ENCODE results near the gene SLC35E2B. TPM values are rescaled to one million over a fixed set of nuclear protein-coding genes. Genes with fewer than 3 reads are reported as not detected.
"Not testable (repeated sequence)": the region's sequence is repeated elsewhere in the genome, so short reads cannot be mapped to it uniquely, and the experiment has no call there.

Gene SLC35E2B
- polyA plus RNA-seq (2013, experiment 1 of 2): 29.7 TPM
- polyA plus RNA-seq (2013, experiment 2 of 2): 29.4 TPM

- H3K23ac ChIP-seq (ENCODE audit: low read length in 2 of 2); H2AK5ac ChIP-seq (ENCODE audit: low read length, severe bottlenecking); H3K14ac ChIP-seq (ENCODE audit: low read length in 2 of 2); H3K4me1 ChIP-seq (ENCODE audit: control insufficient read depth, insufficient read depth, low read depth, low read length); H3K36me3 ChIP-seq (ENCODE audit: control insufficient read depth in 1 of 2, insufficient read depth in 2 of 2, low read depth in 1 of 2, low read length in 2 of 2); H4K91ac ChIP-seq (ENCODE audit: low read length); H3K9me3 ChIP-seq (ENCODE audit: control insufficient read depth, low read length); H3K79me1 ChIP-seq (replicated peaks; ENCODE audit: low read length, poor library complexity, severe bottlenecking); H3K4me2 ChIP-seq (ENCODE audit: low read length, poor library complexity, severe bottlenecking); H2BK12ac ChIP-seq (ENCODE audit: low read length in 2 of 2); H3K18ac ChIP-seq (ENCODE audit: low read depth in 1 of 2, low read length in 2 of 2); H2BK15ac ChIP-seq (ENCODE audit: low read depth, poor library complexity, severe bottlenecking); H3K27me3 ChIP-seq (ENCODE audit: control insufficient read depth in 1 of 2, insufficient read depth in 1 of 2, low read length in 2 of 2); H2AFZ ChIP-seq (ENCODE audit: low read depth, low read length); H3K4ac ChIP-seq (ENCODE audit: low read depth in 1 of 2, low read length in 2 of 2); H2BK120ac ChIP-seq (ENCODE audit: low read depth, low read length); H4K8ac ChIP-seq (ENCODE audit: low read length): not testable (repeated sequence)
- peak within 1 kb of the TSS; percentile 77 for H3K9ac ChIP-seq (ENCODE audit: low read length)
- peak within 1 kb of the TSS; percentile 60 to 63 for H3K4me3 ChIP-seq (ENCODE audit: insufficient read depth in 1 of 2, low read depth in 1 of 2, low read length in 2 of 2)
- DNase-seq: peak; percentile 88
- no CpG with 5 or more reads among the region's 98 CpGs for WGBS
- peak within 1 kb of the TSS; percentile 44 for H2BK5ac ChIP-seq (ENCODE audit: low read depth, low read length, poor library complexity, severe bottlenecking)
- peak within 1 kb of the TSS; percentile 90 for H3K27ac ChIP-seq (ENCODE audit: low read length, poor library complexity, severe bottlenecking)
Measured at GRCh38 chr1:1692714-1693647, at the start of gene SLC35E2B. TSS of gene SLC35E2B (minus strand) at chr1:1692795. CDS start at chr1:1676699, 16,096 bp downstream.

DNA sequence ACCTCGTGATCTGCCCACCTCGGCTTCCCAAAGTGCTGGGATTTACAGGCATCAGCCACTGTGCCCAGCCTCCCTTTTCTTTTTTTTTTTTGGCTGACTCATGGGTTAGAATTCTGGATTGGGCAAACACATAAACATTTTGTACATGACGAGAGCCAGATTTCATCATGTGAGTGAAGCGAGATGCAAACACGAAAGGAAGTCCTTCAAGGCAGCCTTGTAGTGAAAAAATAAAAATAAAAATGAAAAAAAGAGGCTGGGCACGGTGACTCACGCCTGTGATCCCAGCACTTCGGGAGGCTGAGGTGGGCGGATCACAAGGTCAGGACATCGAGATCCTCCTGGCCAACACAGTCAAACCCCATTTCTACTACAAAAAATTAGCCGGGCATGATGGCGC, 48.4 kb upstream of the SLC35E2B start:
- H3K4ac ChIP-seq (ENCODE audit: low read depth in 1 of 2, low read length in 2 of 2); H3K4me1 ChIP-seq (ENCODE audit: control insufficient read depth, insufficient read depth, low read depth, low read length); H4K8ac ChIP-seq (ENCODE audit: low read length); H2AFZ ChIP-seq (ENCODE audit: low read depth, low read length); H2BK120ac ChIP-seq (ENCODE audit: low read depth, low read length); H3K27me3 ChIP-seq (ENCODE audit: control insufficient read depth in 1 of 2, insufficient read depth in 1 of 2, low read length in 2 of 2); H3K23ac ChIP-seq (ENCODE audit: low read length in 2 of 2); H2AK5ac ChIP-seq (ENCODE audit: low read length, severe bottlenecking); H3K14ac ChIP-seq (ENCODE audit: low read length in 2 of 2); H4K91ac ChIP-seq (ENCODE audit: low read length); H3K9ac ChIP-seq (ENCODE audit: low read length); H3K79me1 ChIP-seq (replicated peaks; ENCODE audit: low read length, poor library complexity, severe bottlenecking); H3K27ac ChIP-seq (ENCODE audit: low read length, poor library complexity, severe bottlenecking); H2BK12ac ChIP-seq (ENCODE audit: low read length in 2 of 2); H2BK15ac ChIP-seq (ENCODE audit: low read depth, poor library complexity, severe bottlenecking); H3K9me3 ChIP-seq (ENCODE audit: control insufficient read depth, low read length); H3K4me3 ChIP-seq (ENCODE audit: insufficient read depth in 1 of 2, low read depth in 1 of 2, low read length in 2 of 2); H2BK5ac ChIP-seq (ENCODE audit: low read depth, low read length, poor library complexity, severe bottlenecking); H3K4me2 ChIP-seq (ENCODE audit: low read length, poor library complexity, severe bottlenecking); H3K18ac ChIP-seq (ENCODE audit: low read depth in 1 of 2, low read length in 2 of 2): not testable (repeated sequence)
- peaks cover 7 to 14% of the 10 kb centered on the region in 2 experiments for H3K36me3 ChIP-seq (ENCODE audit: control insufficient read depth in 1 of 2, insufficient read depth in 2 of 2, low read depth in 1 of 2, low read length in 2 of 2)
- 8% methylated on average over 10 of the region's 12 CpGs for whole genome bisulfite sequencing
- DNase-seq: peak; percentile 99

DNA sequence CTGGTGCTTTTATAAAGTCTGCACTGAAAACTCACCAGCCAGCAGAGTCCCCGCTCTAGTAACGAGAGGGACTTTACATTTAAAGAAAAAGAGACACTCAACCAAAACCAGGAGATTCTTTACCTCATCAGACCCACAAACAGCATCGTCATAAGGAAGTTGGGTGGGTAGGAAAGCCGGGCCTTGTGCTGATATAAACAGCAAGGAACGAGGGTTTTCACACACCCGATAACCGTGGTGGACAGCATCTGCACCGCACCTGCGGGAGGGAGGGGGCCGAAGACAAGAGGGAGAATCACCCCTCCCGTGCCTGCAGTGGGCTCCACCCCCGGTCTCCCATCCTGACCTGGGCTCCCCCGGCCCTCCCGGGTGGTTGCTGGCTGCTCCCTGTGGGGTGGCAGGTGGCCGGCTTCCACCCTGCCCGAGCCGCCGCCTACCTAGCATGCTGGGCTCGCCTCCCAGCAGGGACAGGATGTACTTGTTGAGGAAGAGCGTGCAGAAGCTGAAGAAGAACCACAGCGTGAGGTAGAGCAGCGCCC, 46.3 kb upstream of the SLC35E2B start:
- not testable (repeated sequence) for H4K8ac ChIP-seq (ENCODE audit: low read length); H2AK5ac ChIP-seq (ENCODE audit: low read length, severe bottlenecking); H3K18ac ChIP-seq (ENCODE audit: low read depth in 1 of 2, low read length in 2 of 2); H3K27ac ChIP-seq (ENCODE audit: low read length, poor library complexity, severe bottlenecking); H3K9ac ChIP-seq (ENCODE audit: low read length); H3K23ac ChIP-seq (ENCODE audit: low read length in 2 of 2); H4K91ac ChIP-seq (ENCODE audit: low read length); H2AFZ ChIP-seq (ENCODE audit: low read depth, low read length); H3K14ac ChIP-seq (ENCODE audit: low read length in 2 of 2); H3K79me1 ChIP-seq (replicated peaks; ENCODE audit: low read length, poor library complexity, severe bottlenecking); H2BK12ac ChIP-seq (ENCODE audit: low read length in 2 of 2); H3K4me1 ChIP-seq (ENCODE audit: control insufficient read depth, insufficient read depth, low read depth, low read length); H3K4me2 ChIP-seq (ENCODE audit: low read length, poor library complexity, severe bottlenecking); H2BK5ac ChIP-seq (ENCODE audit: low read depth, low read length, poor library complexity, severe bottlenecking); H3K27me3 ChIP-seq (ENCODE audit: control insufficient read depth in 1 of 2, insufficient read depth in 1 of 2, low read length in 2 of 2); H3K9me3 ChIP-seq (ENCODE audit: control insufficient read depth, low read length); H2BK15ac ChIP-seq (ENCODE audit: low read depth, poor library complexity, severe bottlenecking); H2BK120ac ChIP-seq (ENCODE audit: low read depth, low read length); DNase-seq; H3K4me3 ChIP-seq (ENCODE audit: insufficient read depth in 1 of 2, low read depth in 1 of 2, low read length in 2 of 2); H3K4ac ChIP-seq (ENCODE audit: low read depth in 1 of 2, low read length in 2 of 2)
- peaks cover 15 to 24% of the 10 kb centered on the region in 2 experiments for H3K36me3 ChIP-seq (ENCODE audit: control insufficient read depth in 1 of 2, insufficient read depth in 2 of 2, low read depth in 1 of 2, low read length in 2 of 2)
- WGBS: no CpG with 5 or more reads among the region's 22 CpGs

Measured in mesenchymal stem cell (in vitro differentiated cells and primary cell).